NCI-H1436 (cell line): ENCODE results near the gene HPS6.
"Not testable (repeated sequence)": the region's sequence is repeated elsewhere in the genome, so short reads cannot be mapped to it uniquely, and the experiment has no call there.

Experiments used
- DNase-seq: peaks from one replicate; lab custom pipeline; 2025; lab: John Stamatoyannopoulos, UW

Gene HPS6

GRCh38 chr10:102064868-102065560 lies at the start of gene HPS6:
Gene HPS6 (plus strand): TSS chr10:102065349. CDS start chr10:102065475, 126 bp downstream.
- peak; percentile 86 for DNase-seq

- DNase-seq, result no peak
Measured at GRCh38 chr10:102016416-102016815, 48.7 kb upstream of the HPS6 start.

GRCh38 chr10:102017295-102017694 lies 47.9 kb upstream of the HPS6 start:
- no peak for DNase-seq

GRCh38 chr10:102020938-102021337 lies 44.2 kb upstream of the HPS6 start:
- no peak for DNase-seq

DNA sequence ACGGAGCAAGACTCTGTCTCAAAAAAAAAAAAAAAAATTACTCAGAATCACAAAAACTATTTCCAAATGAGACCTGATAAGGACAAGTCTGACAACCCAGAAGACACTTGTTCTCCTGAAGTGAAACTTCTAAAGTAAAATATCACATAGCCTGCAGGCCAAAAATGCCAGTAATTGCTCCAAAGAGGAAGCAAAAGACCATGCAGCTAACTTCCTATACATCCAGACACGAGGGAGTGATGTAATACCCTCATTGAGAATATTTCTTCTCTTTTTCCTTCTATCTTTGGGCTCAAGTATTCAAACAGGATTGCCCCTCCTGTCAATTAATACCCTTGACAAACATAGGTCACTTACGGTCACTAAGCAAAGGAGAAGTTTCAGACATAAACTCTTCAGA lies 40.4 kb upstream of the HPS6 start:
- no peak for DNase-seq

DNA sequence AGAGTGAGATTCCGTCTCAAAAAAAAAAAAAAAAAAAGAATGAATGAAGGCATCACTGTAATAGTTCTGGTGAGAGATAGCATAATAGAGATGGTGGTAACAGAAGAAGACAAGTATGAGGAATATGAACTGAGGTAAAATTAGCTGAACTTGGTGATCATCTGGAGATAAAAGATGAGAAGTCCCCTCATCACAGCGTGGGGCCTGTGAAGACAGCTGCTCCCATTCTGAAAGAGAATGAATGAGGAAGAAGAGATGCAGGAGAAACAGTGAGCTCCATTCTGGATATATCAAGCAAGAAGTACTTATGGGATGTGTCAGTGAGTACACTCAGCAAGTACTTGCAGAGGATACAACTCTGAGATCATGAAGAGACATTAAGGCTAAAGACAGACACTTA lies 37.9 kb upstream of the HPS6 start:
- DNase-seq, result no peak

DNA sequence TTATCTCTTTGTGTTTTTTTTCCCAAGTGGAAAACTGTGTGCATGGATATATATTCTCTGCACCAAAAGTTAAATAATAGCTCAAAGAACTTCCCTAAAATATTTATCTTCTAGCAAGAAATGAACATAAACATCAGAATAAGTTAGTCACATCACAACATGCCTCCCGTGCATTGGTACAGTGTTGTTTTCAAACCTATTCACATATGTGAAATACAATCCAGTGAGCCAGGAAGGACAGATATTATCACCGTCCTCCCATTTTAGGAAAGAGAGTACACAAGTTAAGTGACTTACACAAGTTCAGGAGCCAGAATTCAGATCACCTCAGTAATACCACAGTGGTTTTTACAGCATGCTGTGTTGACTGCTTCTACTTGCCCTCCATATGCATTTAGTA lies 31.4 kb upstream of the HPS6 start:
- no peak for DNase-seq

- DNase-seq, result not testable (repeated sequence)
Measured at GRCh38 chr10:102035807-102036206, 29.3 kb upstream of the HPS6 start.

- no peak for DNase-seq
Measured at GRCh38 chr10:102038410-102038809, 26.7 kb upstream of the HPS6 start.

DNA sequence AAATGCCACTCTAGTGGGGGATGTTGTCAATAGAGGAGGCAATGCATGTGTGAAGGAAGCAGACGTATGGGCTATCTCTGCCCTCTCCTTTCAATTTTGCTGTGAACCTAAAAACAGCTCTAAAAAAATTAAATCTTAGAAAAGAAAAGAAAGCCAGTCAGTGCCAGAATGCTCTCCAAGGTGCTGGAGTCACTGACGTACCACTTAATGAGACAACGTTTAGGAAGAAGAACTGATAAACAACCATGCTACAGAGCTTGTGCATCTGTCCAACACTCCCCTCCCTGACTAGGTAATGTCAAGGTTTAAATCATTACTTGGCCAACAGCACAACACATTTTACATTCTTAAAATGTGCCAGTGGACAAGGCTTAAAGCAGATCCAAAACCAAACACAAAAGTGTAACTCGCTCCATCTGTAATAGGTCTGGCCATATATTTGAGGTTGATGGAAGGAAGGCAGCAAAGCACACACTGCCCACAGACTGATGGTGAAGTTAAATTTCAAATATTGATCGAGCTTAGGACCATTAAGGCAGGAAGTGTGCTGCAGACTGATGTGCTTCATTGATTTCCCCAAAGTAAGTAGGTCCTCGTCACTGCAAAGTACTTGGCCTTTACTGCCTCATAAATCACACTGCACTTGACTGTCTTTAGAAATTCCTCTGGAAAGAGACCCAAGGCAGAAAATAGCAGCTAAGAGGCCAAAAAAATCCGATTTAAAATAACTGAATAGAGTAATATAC lies 24.7 kb upstream of the HPS6 start:
- DNase-seq, result no peak

- no peak for DNase-seq
Measured at GRCh38 chr10:102045292-102045691, 19.9 kb upstream of the HPS6 start.

DNA sequence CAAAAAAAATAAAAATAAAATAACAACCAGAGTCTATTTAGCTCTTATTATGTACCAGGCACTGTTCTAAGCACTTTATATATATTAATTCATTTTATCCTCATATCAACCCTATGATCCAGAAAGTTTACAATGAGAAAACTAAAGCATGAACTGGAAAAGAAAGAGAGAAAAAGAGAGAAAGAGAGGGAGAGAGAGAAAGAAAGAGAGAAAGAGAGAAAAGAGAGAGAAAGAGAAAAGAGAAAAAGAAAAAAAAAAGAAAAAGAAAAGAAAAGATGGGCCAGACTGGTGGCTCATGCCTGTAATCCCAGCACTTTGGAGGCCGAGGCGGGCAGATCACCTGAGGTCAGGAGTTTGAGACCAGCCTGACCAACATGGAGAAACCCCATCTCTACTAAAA lies 19.1 kb upstream of the HPS6 start:
- DNase-seq, result no peak

- DNase-seq, result not testable (repeated sequence)
Measured at GRCh38 chr10:102054881-102055646, 10.1 kb upstream of the HPS6 start.

- peak; percentile 91 for DNase-seq
Measured at GRCh38 chr10:102055647-102056419, 9.3 kb upstream of the HPS6 start, which contains the start of gene ARMH3. Gene ARMH3 (minus strand): TSS chr10:102056173. CDS start chr10:102040114, 16,059 bp downstream.

GRCh38 chr10:102059987-102060386 lies 5.2 kb upstream of the HPS6 start:
- no peak for DNase-seq

GRCh38 chr10:102064503-102064867 lies 664 bp upstream of the HPS6 start:
- DNase-seq, result no peak

DNA sequence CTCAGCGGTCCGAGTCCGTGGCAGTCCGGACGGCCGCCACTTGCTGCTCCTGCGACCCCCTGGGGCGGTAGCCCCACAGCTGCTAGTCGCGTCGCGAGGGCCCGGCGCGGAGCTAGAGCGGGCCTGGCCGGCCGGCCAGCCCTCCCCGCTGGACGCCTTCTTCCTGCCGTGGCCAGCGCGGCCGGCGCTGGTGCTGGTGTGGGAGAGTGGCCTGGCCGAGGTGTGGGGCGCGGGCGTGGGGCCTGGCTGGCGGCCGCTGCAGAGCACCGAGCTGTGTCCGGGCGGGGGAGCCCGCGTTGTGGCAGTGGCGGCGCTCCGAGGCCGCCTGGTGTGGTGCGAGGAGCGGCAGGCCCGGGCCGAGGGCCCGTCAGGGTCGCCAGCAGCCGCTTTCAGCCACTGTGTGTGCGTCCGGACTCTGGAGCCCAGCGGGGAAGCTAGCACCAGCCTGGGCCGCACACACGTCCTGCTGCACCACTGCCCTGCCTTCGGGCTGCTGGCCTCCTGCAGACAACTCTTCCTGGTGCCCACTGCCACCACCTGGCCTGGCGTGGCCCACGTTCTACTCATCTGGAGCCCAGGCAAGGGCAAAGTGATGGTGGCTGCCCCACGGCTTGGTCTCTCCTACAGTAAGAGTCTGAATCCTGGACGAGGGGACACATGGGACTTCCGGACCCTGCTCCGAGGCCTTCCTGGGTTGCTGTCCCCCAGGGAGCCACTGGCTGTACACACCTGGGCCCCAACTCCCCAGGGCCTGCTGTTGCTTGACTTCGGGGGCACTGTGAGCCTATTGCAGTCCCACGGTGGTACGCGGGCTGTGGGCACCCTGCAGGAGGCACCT lies 631 bp downstream of the HPS6 start:
- no peak for DNase-seq

DNA sequence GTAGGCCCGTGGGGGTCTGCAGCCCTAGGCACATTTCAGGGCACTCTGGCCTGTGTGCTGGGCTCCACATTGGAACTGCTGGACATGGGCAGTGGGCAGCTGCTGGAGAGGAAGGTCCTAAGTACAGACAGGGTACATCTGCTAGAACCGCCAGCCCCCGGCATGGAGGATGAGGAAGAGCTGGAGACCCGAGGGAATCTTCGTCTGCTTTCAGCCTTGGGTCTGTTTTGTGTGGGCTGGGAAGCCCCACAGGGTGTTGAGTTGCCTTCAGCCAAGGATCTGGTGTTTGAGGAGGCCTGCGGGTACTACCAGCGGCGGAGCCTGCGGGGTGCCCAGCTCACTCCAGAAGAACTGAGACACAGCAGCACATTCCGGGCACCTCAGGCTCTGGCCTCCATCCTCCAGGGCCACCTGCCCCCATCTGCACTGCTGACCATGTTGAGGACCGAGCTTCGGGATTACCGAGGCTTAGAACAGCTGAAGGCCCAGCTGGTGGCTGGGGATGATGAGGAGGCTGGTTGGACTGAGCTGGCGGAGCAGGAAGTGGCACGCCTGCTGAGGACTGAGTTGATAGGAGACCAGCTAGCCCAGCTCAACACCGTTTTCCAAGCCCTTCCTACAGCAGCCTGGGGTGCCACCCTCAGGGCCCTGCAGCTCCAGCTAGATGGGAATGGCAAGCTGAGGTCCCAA lies 1.4 kb downstream of the HPS6 start:
- no peak for DNase-seq

DNA sequence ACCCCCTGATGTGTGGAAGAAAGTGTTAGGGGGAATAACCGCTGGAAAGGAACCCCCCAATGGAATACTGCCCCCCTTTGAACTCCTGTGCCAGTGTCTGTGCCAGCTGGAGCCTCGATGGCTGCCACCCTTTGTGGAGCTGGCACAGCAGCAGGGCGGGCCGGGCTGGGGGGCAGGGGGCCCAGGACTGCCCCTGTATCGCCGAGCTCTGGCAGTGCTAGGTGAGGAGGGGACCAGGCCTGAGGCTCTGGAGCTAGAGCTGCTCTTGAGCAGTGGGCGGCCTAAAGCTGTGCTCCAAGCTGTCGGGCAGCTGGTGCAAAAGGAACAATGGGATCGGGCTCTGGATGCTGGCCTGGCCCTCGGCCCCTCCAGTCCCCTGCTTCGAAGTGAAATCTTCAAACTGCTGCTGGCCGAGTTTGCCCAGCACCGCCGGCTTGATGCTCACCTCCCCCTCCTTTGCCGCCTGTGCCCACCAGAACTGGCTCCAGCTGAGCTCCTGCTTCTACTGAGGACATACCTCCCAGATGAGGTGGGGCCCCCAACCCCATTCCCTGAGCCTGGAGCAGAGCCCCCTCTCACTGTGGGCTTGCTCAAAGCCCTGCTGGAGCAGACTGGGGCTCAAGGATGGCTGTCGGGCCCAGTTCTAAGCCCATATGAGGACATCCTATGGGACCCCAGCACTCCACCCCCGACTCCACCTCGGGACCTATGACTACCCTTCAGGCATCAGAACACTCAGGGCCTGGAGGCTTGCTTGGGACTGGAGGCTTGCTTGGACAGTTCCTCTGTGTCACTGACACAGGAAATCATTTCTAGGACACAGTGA lies 2.2 kb downstream of the HPS6 start:
- DNase-seq, result no peak

- DNase-seq, result no peak
Measured at GRCh38 chr10:102068216-102068615, 3.1 kb downstream of the HPS6 start.
